ENCODE results near the gene ADGRG2. TPM values are rescaled to one million over a fixed set of nuclear protein-coding genes. Genes with fewer than 3 reads are reported as not detected.

ADGRG2 gene
- total and polyA plus RNA-seq, 2 experiments from 2014 or later: 2.1 to 4.5 TPM

DNA sequence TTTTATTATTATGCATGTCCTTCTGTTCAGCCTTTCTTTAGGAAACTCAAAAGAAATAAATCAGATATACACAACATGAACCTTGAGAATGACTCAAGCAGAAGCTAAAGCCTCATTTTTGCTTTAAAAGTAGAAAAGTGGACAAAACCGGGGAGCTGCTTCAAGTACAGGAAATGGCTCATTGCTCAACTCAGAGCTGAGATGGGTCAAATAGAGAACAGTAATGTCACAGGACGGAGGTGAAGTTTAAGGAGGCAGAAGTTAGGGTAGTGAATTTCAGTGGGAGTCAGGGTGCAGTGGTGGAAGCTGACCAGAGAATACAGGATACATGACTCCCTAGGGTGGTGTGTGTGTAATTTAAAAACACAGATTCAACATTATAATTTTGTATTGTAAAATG is 160.6 kb downstream of the ADGRG2 start:
- Histone ChIP-seq H3K27ac (no peak overlapping the region), H3K4me1 (ENCODE audit: insufficient read depth) (no peaks in the 10 kb centered on the region), H3K27me3 (no peaks in the 10 kb centered on the region), H3K9me3 (ENCODE audit: low read depth) (no peaks in the 10 kb centered on the region), H2AFZ (no peak overlapping the region), H3K4me3 (no peak overlapping the region), H4K20me1 (ENCODE audit: insufficient read depth, poor library complexity, severe bottlenecking) (no peaks in the 10 kb centered on the region), H3K9me2 (replicated peaks; ENCODE audit: insufficient read depth) (no peaks in the 10 kb centered on the region), H3K4me2 (no peak overlapping the region), H3K79me2 (peaks cover 12% of the 10 kb centered on the region), H3K36me3 (replicated peaks; ENCODE audit: insufficient read depth, low read depth) (no peaks in the 10 kb centered on the region)
- no peak for DNase-seq (ENCODE audit: low spot score)
- WGBS (ENCODE audit: low lambda C conversion rate, missing lambda C conversion rate): 69% methylated on average over 2 of the region's 2 CpGs
- TF ChIP-seq, protein P1, sequence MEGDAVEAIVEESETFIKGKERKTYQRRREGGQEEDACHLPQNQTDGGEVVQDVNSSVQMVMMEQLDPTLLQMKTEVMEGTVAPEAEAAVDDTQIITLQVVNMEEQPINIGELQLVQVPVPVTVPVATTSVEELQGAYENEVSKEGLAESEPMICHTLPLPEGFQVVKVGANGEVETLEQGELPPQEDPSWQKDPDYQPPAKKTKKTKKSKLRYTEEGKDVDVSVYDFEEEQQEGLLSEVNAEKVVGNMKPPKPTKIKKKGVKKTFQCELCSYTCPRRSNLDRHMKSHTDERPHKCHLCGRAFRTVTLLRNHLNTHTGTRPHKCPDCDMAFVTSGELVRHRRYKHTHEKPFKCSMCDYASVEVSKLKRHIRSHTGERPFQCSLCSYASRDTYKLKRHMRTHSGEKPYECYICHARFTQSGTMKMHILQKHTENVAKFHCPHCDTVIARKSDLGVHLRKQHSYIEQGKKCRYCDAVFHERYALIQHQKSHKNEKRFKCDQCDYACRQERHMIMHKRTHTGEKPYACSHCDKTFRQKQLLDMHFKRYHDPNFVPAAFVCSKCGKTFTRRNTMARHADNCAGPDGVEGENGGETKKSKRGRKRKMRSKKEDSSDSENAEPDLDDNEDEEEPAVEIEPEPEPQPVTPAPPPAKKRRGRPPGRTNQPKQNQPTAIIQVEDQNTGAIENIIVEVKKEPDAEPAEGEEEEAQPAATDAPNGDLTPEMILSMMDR (IDR thresholded peaks at IDR 0.05; ENCODE audit: poor library complexity): no peak
- no peak for TF ChIP-seq EZH2 (IDR thresholded peaks at IDR 0.05; ENCODE audit: borderline replicate concordance)
- no peak for TF ChIP-seq EZH2phosphoT487 (IDR thresholded peaks at IDR 0.05; ENCODE audit: low read depth, severe bottlenecking, unreplicated experiment)

DNA sequence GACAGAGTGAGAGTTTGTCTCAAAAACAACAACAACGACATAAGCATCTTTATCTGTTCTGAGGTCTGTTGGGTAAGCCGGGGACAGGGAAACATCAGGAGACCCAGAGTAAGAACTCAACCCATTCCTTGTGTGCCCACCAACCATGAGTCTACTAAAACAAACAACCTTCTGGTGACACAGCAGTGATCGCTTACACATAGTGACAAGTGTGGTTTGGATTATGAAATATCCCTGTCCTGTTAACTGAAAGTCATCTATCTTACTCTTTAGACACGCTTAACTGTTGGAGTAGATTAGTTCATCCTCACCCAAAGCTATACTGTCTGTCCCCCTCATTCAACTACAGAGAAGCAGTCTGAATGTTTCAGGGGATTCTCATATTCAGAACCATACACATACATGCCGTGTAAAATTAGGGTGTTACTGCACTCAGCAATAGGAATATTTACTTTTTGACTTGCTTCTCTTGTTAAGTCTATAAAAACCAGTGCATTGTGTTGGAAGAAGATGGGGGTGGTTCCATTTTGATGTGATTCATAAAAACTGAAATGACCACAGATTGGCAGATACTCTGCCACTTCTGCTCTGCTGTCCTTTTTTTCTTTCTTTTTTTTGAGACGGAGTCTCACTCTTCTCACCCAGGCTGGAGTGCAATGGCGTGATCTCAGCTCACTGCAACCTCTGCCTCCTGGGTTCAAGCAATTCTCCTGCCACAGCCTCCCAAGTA is 165.8 kb downstream of the ADGRG2 start:
- H2AFZ ChIP-seq: no peak overlapping the region
- no peaks in the 10 kb centered on the region for H3K4me1 ChIP-seq (ENCODE audit: insufficient read depth)
- H3K27me3 ChIP-seq: no peaks in the 10 kb centered on the region
- H3K4me2 ChIP-seq: no peak overlapping the region
- no peaks in the 10 kb centered on the region for H3K9me3 ChIP-seq (ENCODE audit: low read depth)
- 79% methylated on average over 7 of the region's 7 CpGs for WGBS (ENCODE audit: low lambda C conversion rate, missing lambda C conversion rate)
- H3K4me3 ChIP-seq: no peak overlapping the region
- no peaks in the 10 kb centered on the region for H4K20me1 ChIP-seq (ENCODE audit: insufficient read depth, poor library complexity, severe bottlenecking)
- peaks cover 12% of the 10 kb centered on the region for H3K79me2 ChIP-seq
- no peak for TF ChIP-seq EZH2 (IDR thresholded peaks at IDR 0.05; ENCODE audit: borderline replicate concordance)
- H3K27ac ChIP-seq: no peak overlapping the region
- no peak for DNase-seq (ENCODE audit: low spot score)
- no peaks in the 10 kb centered on the region for H3K9me2 ChIP-seq (replicated peaks; ENCODE audit: insufficient read depth)
- H3K36me3 ChIP-seq (replicated peaks; ENCODE audit: insufficient read depth, low read depth): no peaks in the 10 kb centered on the region

DNA sequence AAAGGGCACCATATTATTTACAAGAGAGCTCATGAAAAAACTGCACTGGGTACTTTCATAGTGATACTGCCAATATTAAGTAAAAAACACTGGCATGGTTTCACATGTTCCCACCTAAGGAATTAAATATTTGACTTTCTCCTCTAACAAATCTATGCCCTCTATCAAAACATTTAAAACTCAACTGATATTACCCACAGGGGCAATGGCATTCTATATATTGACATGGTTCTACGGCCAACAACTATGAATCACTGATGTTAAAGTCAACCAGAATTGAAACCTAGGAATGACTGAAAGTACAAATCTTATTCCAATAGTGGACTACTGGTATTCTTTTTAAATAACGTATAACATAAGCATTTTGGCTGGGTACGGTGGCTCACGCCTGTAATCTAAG is 166.6 kb downstream of the ADGRG2 start:
- WGBS (ENCODE audit: low lambda C conversion rate, missing lambda C conversion rate): 87% methylated on average over 4 of the region's 4 CpGs
- Histone ChIP-seq H4K20me1 (ENCODE audit: insufficient read depth, poor library complexity, severe bottlenecking) (no peaks in the 10 kb centered on the region), H3K4me2 (no peak overlapping the region), H3K4me1 (ENCODE audit: insufficient read depth) (no peaks in the 10 kb centered on the region), H2AFZ (no peak overlapping the region), H3K9me2 (replicated peaks; ENCODE audit: insufficient read depth) (no peaks in the 10 kb centered on the region), H3K79me2 (peaks cover 12% of the 10 kb centered on the region), H3K9me3 (ENCODE audit: low read depth) (no peaks in the 10 kb centered on the region), H3K36me3 (replicated peaks; ENCODE audit: insufficient read depth, low read depth) (no peaks in the 10 kb centered on the region), H3K27me3 (no peaks in the 10 kb centered on the region), H3K27ac (no peak overlapping the region), H3K4me3 (no peak overlapping the region)
- no peak for TF ChIP-seq EZH2 (IDR thresholded peaks at IDR 0.05; ENCODE audit: borderline replicate concordance)
- TF ChIP-seq, protein P1 (IDR thresholded peaks at IDR 0.05; ENCODE audit: poor library complexity): no peak
- no peak for TF ChIP-seq EZH2phosphoT487 (IDR thresholded peaks at IDR 0.05; ENCODE audit: low read depth, severe bottlenecking, unreplicated experiment)
- no peak for DNase-seq (ENCODE audit: low spot score)

DNA sequence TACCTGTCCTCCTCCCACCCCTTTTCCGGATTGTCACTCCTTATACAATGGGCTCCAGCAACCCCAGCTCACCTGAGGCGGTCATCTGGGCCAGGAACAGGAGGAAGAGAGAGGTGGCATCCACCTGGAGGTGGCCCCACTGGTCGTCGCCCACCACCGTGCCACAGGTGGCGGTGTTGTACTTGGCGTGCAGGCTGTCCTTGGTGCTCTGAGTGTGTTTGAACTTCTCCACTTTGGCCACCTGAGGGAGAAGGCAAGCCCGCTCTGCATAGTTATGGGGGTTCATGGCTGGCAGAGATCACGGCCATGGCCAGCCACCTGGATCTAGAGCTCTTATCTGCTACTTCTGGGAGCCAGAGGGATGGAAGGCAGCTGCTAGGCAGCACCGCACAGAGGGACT is 171.2 kb downstream of the ADGRG2 start:
- Histone ChIP-seq H3K9me3 (ENCODE audit: low read depth) (no peaks in the 10 kb centered on the region), H3K27me3 (no peaks in the 10 kb centered on the region), H3K79me2 (no peaks in the 10 kb centered on the region), H3K36me3 (replicated peaks; ENCODE audit: insufficient read depth, low read depth) (no peaks in the 10 kb centered on the region), H2AFZ (no peak overlapping the region), H3K4me2 (no peak overlapping the region), H3K4me3 (no peak overlapping the region), H3K27ac (no peak overlapping the region), H4K20me1 (ENCODE audit: insufficient read depth, poor library complexity, severe bottlenecking) (no peaks in the 10 kb centered on the region), H3K4me1 (ENCODE audit: insufficient read depth) (no peaks in the 10 kb centered on the region), H3K9me2 (replicated peaks; ENCODE audit: insufficient read depth) (no peaks in the 10 kb centered on the region)
- 86% methylated on average over 10 of the region's 10 CpGs for WGBS (ENCODE audit: low lambda C conversion rate, missing lambda C conversion rate)
- TF ChIP-seq EZH2phosphoT487 (IDR thresholded peaks at IDR 0.05; ENCODE audit: low read depth, severe bottlenecking, unreplicated experiment): no peak
- no peak for TF ChIP-seq EZH2 (IDR thresholded peaks at IDR 0.05; ENCODE audit: borderline replicate concordance)
- TF ChIP-seq, protein P1 (IDR thresholded peaks at IDR 0.05; ENCODE audit: poor library complexity): no peak
- DNase-seq (ENCODE audit: low spot score): no peak
